GM12878 (cell line): Measurements from ENCODE around the gene EIF4E. TPM values are rescaled to one million over a fixed set of nuclear protein-coding genes. Genes with fewer than 3 reads are reported as not detected.

Experiments used
- ATAC-seq: fragments of 200-7000 bp; cut with Tn5 transposase; 3 replicates; pipeline ENCODE4 v1.9.1; 2020; ENCODE audit warnings: mild to moderate bottlenecking, moderate library complexity
- BruUV-seq: library from RNA; stranded (reverse); fragments of 400-500 nt; replicated peaks from 2 replicates; lab custom pipeline; 2021; lab: Mats Ljungman, UMichigan
- CTCF ChIA-PET: fragments of 300-600 bp; sonication (Branson Sonifier 250); formaldehyde crosslinking; extraction: SDS; loops from one replicate; lab custom pipeline; 2021; ENCODE audit warnings: inconsistent platforms; lab: Yijun Ruan, JAX
- POLR2A ChIA-PET: fragments of 350-600 bp; formaldehyde crosslinking; extraction: SDS; loops from one replicate; lab custom pipeline; 2021; ENCODE audit warnings: inconsistent platforms; lab: Charles Lee
- RAD21 ChIA-PET: fragments of 300-600 bp; sonication (Branson Sonifier 250); formaldehyde crosslinking; loops from one replicate; lab custom pipeline; 2023; ENCODE audit warnings: antibody characterized with exemption; ENCODE audit not compliant: unreplicated experiment; lab: Charles Lee
- SMC1A ChIA-PET: fragments of 300-600 bp; sonication (Branson Sonifier 250); formaldehyde crosslinking; loops from one replicate; lab custom pipeline; 2023; ENCODE audit not compliant: unreplicated experiment, uncharacterized antibody; lab: Charles Lee
- DNase-seq: peaks from one replicate; pipeline ENCODE4 v3.0.0-alpha.2; 2011; ENCODE audit warnings: low read depth, low spot score
- FAIRE-seq: peaks from 3 replicates; lab custom pipeline; 2011; peaks lifted over from hg19 to GRCh38; lab: Jason Lieb, UNC
- H2AFZ ChIP-seq: 2 replicates; pipeline ENCODE4 v1.6.0; 2011; ENCODE audit warnings: low read depth, low read length, control low read depth; ENCODE audit not compliant: control insufficient read depth
- H3K27ac ChIP-seq: 2 replicates; pipeline ENCODE4 v1.5.1; 2011; ENCODE audit warnings: control low read depth; ENCODE audit not compliant: control insufficient read depth, insufficient read depth
- H3K27me3 ChIP-seq, 2 experiments: replicated peaks in 1 of 2; 2 replicates each; pipeline versions ENCODE4 v1.6.0 to v1.6.1; 2011; ENCODE audit warnings: low read length in 1 of 2; ENCODE audit not compliant: control insufficient read depth in 2 of 2, insufficient read depth in 2 of 2
- H3K36me3 ChIP-seq, 2 experiments: 2 replicates each; pipeline ENCODE4 v1.5.1; 2011; ENCODE audit warnings: low read length in 1 of 2; ENCODE audit not compliant: control insufficient read depth in 2 of 2, insufficient read depth in 2 of 2
- H3K4me1 ChIP-seq: 2 replicates; pipeline ENCODE4 v1.6.1; 2011; ENCODE audit warnings: mild to moderate bottlenecking, low read length, moderate library complexity, mixed read lengths; ENCODE audit not compliant: control insufficient read depth, insufficient read depth
- H3K4me2 ChIP-seq: 2 replicates; pipeline ENCODE4 v1.6.0; 2011; ENCODE audit warnings: control low read depth; ENCODE audit not compliant: control insufficient read depth, insufficient read depth
- H3K4me3 ChIP-seq: fragments of 200-600 bp; sonication (generic); 2 replicates; pipeline ENCODE4 v1.5.1; 2016
- H3K79me2 ChIP-seq: 2 replicates; pipeline ENCODE4 v1.6.0; 2011; ENCODE audit warnings: low read length; ENCODE audit not compliant: control insufficient read depth, insufficient read depth
- H3K9ac ChIP-seq: 2 replicates; pipeline ENCODE4 v1.8.0; 2011; ENCODE audit warnings: low read length, control low read depth, mixed read lengths; ENCODE audit not compliant: control insufficient read depth, insufficient read depth
- H3K9me3 ChIP-seq: replicated peaks from 3 replicates; pipeline ENCODE4 v1.5.1; 2011; ENCODE audit warnings: mild to moderate bottlenecking, low read length; ENCODE audit not compliant: control insufficient read depth, insufficient read depth
- H4K20me1 ChIP-seq: 2 replicates; pipeline ENCODE4 v1.6.0; 2011; ENCODE audit not compliant: control insufficient read depth, insufficient read depth
- CBX5 ChIP-seq: sonication (generic); IDR thresholded peaks from 2 replicates; pipeline ENCODE4 v1.6.1; 2016; ENCODE audit warnings: low read depth, moderate library complexity, mild to moderate bottlenecking, inconsistent platforms
- EED ChIP-seq: sonication (generic); IDR thresholded peaks from 2 replicates; pipeline ENCODE4 v1.6.1; 2016; ENCODE audit warnings: antibody characterized with exemption, low read depth
- EP300 ChIP-seq, 2 experiments: fragments of 150-350 bp in 1 of 2; IDR thresholded peaks; 2 replicates each; pipeline ENCODE4 v1.6.1; 2011 to 2012; ENCODE audit warnings: low read depth in 2 of 2, low read length in 2 of 2, borderline replicate concordance in 1 of 2, improper control_type of control experiment in 1 of 2, inconsistent platforms in 1 of 2; ENCODE audit not compliant: control insufficient read depth in 1 of 2
- FOXK2 ChIP-seq: fragments of 450-650 bp; IDR thresholded peaks from 2 replicates; pipeline ENCODE4 v1.6.1; 2017; ENCODE audit warnings: mild to moderate bottlenecking, moderate library complexity
- KLF5 ChIP-seq: fragments of 450-650 bp; IDR thresholded peaks from 2 replicates; pipeline ENCODE4 v1.6.1; 2014; ENCODE audit warnings: mild to moderate bottlenecking; ENCODE audit not compliant: partially characterized antibody
- MEF2B ChIP-seq: fragments of 450-650 bp; IDR thresholded peaks from 2 replicates; pipeline ENCODE4 v1.6.1; 2018; ENCODE audit warnings: mild to moderate bottlenecking, moderate library complexity; ENCODE audit not compliant: partially characterized antibody, poor library complexity, severe bottlenecking
- NFIC ChIP-seq: IDR thresholded peaks from 2 replicates; pipeline ENCODE4 v1.6.1; 2012; ENCODE audit warnings: low read depth, mild to moderate bottlenecking, inconsistent platforms, low read length, moderate library complexity
- RAD21 ChIP-seq: IDR thresholded peaks from 2 replicates; pipeline ENCODE4 v1.6.1; 2011; ENCODE audit warnings: mild to moderate bottlenecking, low read depth, low read length, moderate library complexity; ENCODE audit not compliant: insufficient read depth
- RCOR1 ChIP-seq: conservative IDR thresholded peaks from 2 replicates; pipeline ENCODE4 v1.6.1; 2012; ENCODE audit warnings: low read depth, low read length, improper control_type of control experiment
- STAT3 ChIP-seq: IDR thresholded peaks from 2 replicates; pipeline ENCODE4 v1.6.1; 2011; ENCODE audit warnings: low read depth, low read length, improper control_type of control experiment
- YY1 ChIP-seq: IDR thresholded peaks from 2 replicates; pipeline ENCODE4 v1.6.1; 2011; ENCODE audit warnings: low read depth, mild to moderate bottlenecking, low read length
- ZNF217 ChIP-seq: fragments of 450-650 bp; IDR thresholded peaks from 2 replicates; pipeline ENCODE4 v1.6.1; 2017; ENCODE audit warnings: antibody characterized with exemption, mild to moderate bottlenecking
- ZNF384 ChIP-seq: IDR thresholded peaks from 2 replicates; pipeline ENCODE4 v1.6.1; 2012; ENCODE audit warnings: low read depth, mild to moderate bottlenecking, low read length, improper control_type of control experiment, borderline replicate concordance
- WGBS: methylation state at CpG from one replicate; pipeline ENCODE4 v1.1.6; 2016; ENCODE audit warnings: low lambda C conversion rate; ENCODE audit not compliant: insufficient replicate concordance, insufficient coverage; ENCODE audit errors: missing lambda C conversion rate; 5-methylcytosine and 5-hydroxymethylcytosine counted together
- in situ Hi-C: fragments of 300-500 bp; cut with MboI; formaldehyde crosslinking; loops from 9 replicates; pipeline ENCODE4 v1.14.3; 2018; ENCODE audit warnings: mixed read lengths
- intact Hi-C: fragments of 100-400 bp; cut with micrococcal nuclease; formaldehyde crosslinking; loops from one replicate; pipeline ENCODE4 v1.14.2; 2022; ENCODE audit not compliant: unreplicated experiment
- polyA plus RNA-seq, 11 experiments: library from polyadenylated mRNA; depleted of rRNA in 4 of 11; unstranded in 6 of 11; stranded (reverse) in 5 of 11; fragments of >200 nt; fragmentation: Nextera tagmentation in 4 of 11; fragmentation: Illumina TruSeq in 1 of 11; extraction: Ambion mirVana in 4 of 11; extraction: Trizol in 1 of 11; gene quantifications; 1 replicate in 1 of 11; 2 replicates in 10 of 11; pipeline versions ENCODE4 v1.2.1 to v1.2.3, GENCODE V29; 2011 to 2016; ENCODE audit warnings: inconsistent platforms in 2 of 11, missing spikeins in 2 of 11, low read depth in 1 of 11
- total RNA-seq, 4 experiments: library from RNA; depleted of rRNA in 3 of 4; stranded (reverse); fragments of >200 nt in 3 of 4; fragmentation: Illumina TruSeq in 1 of 4; extraction: Trizol in 1 of 4; gene quantifications; 2 replicates each; pipeline versions ENCODE4 v1.2.1 to v1.2.3, GENCODE V29; 2013 to 2021
- TF ChIP-seq, protein P1 (sequence below): IDR thresholded peaks from 2 replicates; pipeline ENCODE4 v1.6.1; 2011; ENCODE audit warnings: low read depth, low read length, improper control_type of control experiment, borderline replicate concordance
- TF ChIP-seq, protein P2 (sequence below): IDR thresholded peaks from 2 replicates; pipeline ENCODE4 v1.6.1; 2011; ENCODE audit warnings: low read depth, mild to moderate bottlenecking, low read length, moderate library complexity, borderline replicate concordance; ENCODE audit errors: extremely low read depth

Gene EIF4E
- total and polyA plus RNA-seq, 10 of the 15 experiments (the other 5 are each of a cell fraction or from before 2014, with no cell fraction given): 104 to 372 (median 163) TPM

GRCh38 chr4:98966926-98967325, 38.0 kb upstream of the EIF4E start:
- H3K79me2 ChIP-seq: no peaks in the 10 kb centered on the region
- TF ChIP-seq, protein P1, sequence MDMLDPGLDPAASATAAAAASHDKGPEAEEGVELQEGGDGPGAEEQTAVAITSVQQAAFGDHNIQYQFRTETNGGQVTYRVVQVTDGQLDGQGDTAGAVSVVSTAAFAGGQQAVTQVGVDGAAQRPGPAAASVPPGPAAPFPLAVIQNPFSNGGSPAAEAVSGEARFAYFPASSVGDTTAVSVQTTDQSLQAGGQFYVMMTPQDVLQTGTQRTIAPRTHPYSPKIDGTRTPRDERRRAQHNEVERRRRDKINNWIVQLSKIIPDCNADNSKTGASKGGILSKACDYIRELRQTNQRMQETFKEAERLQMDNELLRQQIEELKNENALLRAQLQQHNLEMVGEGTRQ: no peak
- TF ChIP-seq RAD21: no peak
- TF ChIP-seq, all 136 proteins: peak for 0
- H3K4me2 ChIP-seq: no peak overlapping the region
- no peaks in the 10 kb centered on the region; a peak in 3 of 4 replicates for H3K27me3 ChIP-seq
- intact Hi-C loops: no loop called here
- H3K9me3 ChIP-seq: no peaks in the 10 kb centered on the region
- BruUV-seq: no TSS peak
- WGBS: 57% methylated on average over 3 of the region's 3 CpGs
- no peaks in the 10 kb centered on the region for H3K4me1 ChIP-seq
- no peak overlapping the region for H3K9ac ChIP-seq
- no peak overlapping the region for H3K27ac ChIP-seq
- no peak for FAIRE-seq
- SMC1A ChIA-PET: interaction anchor here (1.1 kb wide), 1 partner anchor 11 kb away, joined by 3 read pairs; no protein-coding TSS in a partner anchor
- no peak overlapping the region for H2AFZ ChIP-seq
- no peak overlapping the region for H3K4me3 ChIP-seq
- no peak for DNase-seq
- H4K20me1 ChIP-seq: no peaks in the 10 kb centered on the region
- POLR2A ChIA-PET: no interaction called here
- CTCF ChIA-PET: interaction anchor here (0.7 to 2.1 kb wide), 4 partner anchors 28 to 499 kb away, joined by 3 to 7 read pairs (median 6); no protein-coding TSS in a partner anchor
- no peaks in the 10 kb centered on the region for H3K36me3 ChIP-seq
- RAD21 ChIA-PET: no interaction called here
- in situ Hi-C loops: no loop called here
- no peak for ATAC-seq

GRCh38 chr4:98963538-98964433, 34.9 kb upstream of the EIF4E start:
- no peaks in the 10 kb centered on the region for H3K9me3 ChIP-seq
- in situ Hi-C loops: no loop called here
- H4K20me1 ChIP-seq: no peaks in the 10 kb centered on the region
- H3K4me1 ChIP-seq: no peaks in the 10 kb centered on the region
- BruUV-seq: no TSS peak
- H3K9ac ChIP-seq: no peak overlapping the region
- 8% methylated on average over 5 of the region's 5 CpGs for WGBS
- no peaks in the 10 kb centered on the region for H3K36me3 ChIP-seq
- H3K79me2 ChIP-seq: no peaks in the 10 kb centered on the region
- FAIRE-seq (no peak), DNase-seq (no peak), ATAC-seq (no peak; the same call in 2 of the 3 replicates)
- CTCF ChIA-PET: no interaction called here
- H3K4me3 ChIP-seq: no peak overlapping the region
- H3K27ac ChIP-seq: no peak overlapping the region
- no peaks in the 10 kb centered on the region; a peak in 3 of 4 replicates for H3K27me3 ChIP-seq
- intact Hi-C loops: no loop called here
- POLR2A ChIA-PET: no interaction called here
- H2AFZ ChIP-seq: no peak overlapping the region
- SMC1A ChIA-PET: interaction anchor here (1.5 kb wide), 1 partner anchor 22 kb away, joined by 4 read pairs; no protein-coding TSS in a partner anchor
- RAD21 ChIA-PET: no interaction called here
- H3K4me2 ChIP-seq: no peak overlapping the region
- TF ChIP-seq MEF2B (no peak), FOXK2 (no peak), NFIC (no peak), KLF5 (no peak), RCOR1 (no peak), ZNF217 (no peak), YY1 (no peak), CBX5 (no peak), EED (no peak), STAT3 (no peak), EP300 (IDR thresholded peaks at IDR 0.05; ENCODE audit: borderline replicate concordance in 1 of 2, control insufficient read depth in 1 of 2, low read depth in 2 of 2, low read length in 2 of 2) (no peak), ZNF384 (no peak)
- TF ChIP-seq, protein P2, sequence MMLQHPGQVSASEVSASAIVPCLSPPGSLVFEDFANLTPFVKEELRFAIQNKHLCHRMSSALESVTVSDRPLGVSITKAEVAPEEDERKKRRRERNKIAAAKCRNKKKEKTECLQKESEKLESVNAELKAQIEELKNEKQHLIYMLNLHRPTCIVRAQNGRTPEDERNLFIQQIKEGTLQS: no peak
